Left renal pelvis (tissue), 4 donors: Measurements from ENCODE around the gene ATP6V0C. TPM values are rescaled to one million over a fixed set of nuclear protein-coding genes. Genes with fewer than 3 reads are reported as not detected.
"Not testable (repeated sequence)": the region's sequence is repeated elsewhere in the genome, so short reads cannot be mapped to it uniquely, and the experiment has no call there.

Experiments used
- DNase-seq, 4 donors: peaks; one replicate each; pipeline ENCODE4 v3.0.0-alpha.2; 2013; ENCODE audit warnings: low read depth in 4 of 4, low spot score in 3 of 4
- polyA plus RNA-seq, 4 donors: library from polyadenylated mRNA; unstranded; fragments of 120-200 nt; gene quantifications; one replicate each; pipeline ENCODE4 v1.2.1, GENCODE V29; 2013; ENCODE audit not compliant: insufficient read length in 4 of 4

ATP6V0C gene
- polyA plus RNA-seq, 4 donors = 127 to 274 (median 170) TPM

- DNase-seq = no peak
Measured at GRCh38 chr16:2473999-2474876, 39.5 kb upstream of the ATP6V0C start.

- DNase-seq = peak in 3 of 4 donors; percentile 69 to 77 (median 75)
Measured at GRCh38 chr16:2474877-2475412, 38.8 kb upstream of the ATP6V0C start, which contains the start of gene TBC1D24. TBC1D24 (plus strand) TSS chr16:2475127; CDS start chr16:2496149, 21,022 bp downstream.

GRCh38 chr16:2475413-2476344 is 38.1 kb upstream of the ATP6V0C start:
- no peak for DNase-seq

GRCh38 chr16:2476345-2476720 is 37.4 kb upstream of the ATP6V0C start:
- DNase-seq = no peak

- no peak for DNase-seq
Measured at GRCh38 chr16:2476741-2477140, 37.0 kb upstream of the ATP6V0C start.

- no peak for DNase-seq
Measured at GRCh38 chr16:2477327-2477726, 36.4 kb upstream of the ATP6V0C start.

- no peak for DNase-seq
Measured at GRCh38 chr16:2478279-2478678, 35.5 kb upstream of the ATP6V0C start.

GRCh38 chr16:2479996-2480395 is 33.8 kb upstream of the ATP6V0C start:
- not testable (repeated sequence) for DNase-seq

GRCh38 chr16:2480948-2481347 is 32.8 kb upstream of the ATP6V0C start:
- DNase-seq = no peak

- DNase-seq = no peak
Measured at GRCh38 chr16:2481676-2482075, 32.1 kb upstream of the ATP6V0C start.

- no peak for DNase-seq
Measured at GRCh38 chr16:2482249-2482648, 31.5 kb upstream of the ATP6V0C start.

GRCh38 chr16:2482708-2483534 is 30.8 kb upstream of the ATP6V0C start:
- no peak for DNase-seq

GRCh38 chr16:2483939-2484897 is 29.5 kb upstream of the ATP6V0C start:
- DNase-seq = no peak

- no peak for DNase-seq
Measured at GRCh38 chr16:2484898-2485508, 28.7 kb upstream of the ATP6V0C start.

- DNase-seq = no peak
Measured at GRCh38 chr16:2485811-2486507, 27.8 kb upstream of the ATP6V0C start.

GRCh38 chr16:2486645-2487516 is 26.9 kb upstream of the ATP6V0C start:
- DNase-seq = no peak

GRCh38 chr16:2487517-2487842 is 26.3 kb upstream of the ATP6V0C start:
- no peak for DNase-seq
